WI38 (cell line): ENCODE measurements around the gene MAIP1.

Source experiments
- H3K4me3 ChIP-seq: 2 replicates; pipeline ENCODE4 v1.5.1; 2011; ENCODE audit warnings: low read depth, mild to moderate bottlenecking, control low read depth, low read length
- TF ChIP-seq, protein P1 (sequence below): IDR thresholded peaks from 2 replicates; pipeline ENCODE4 v1.5.1; 2012; ENCODE audit warnings: low read depth, mild to moderate bottlenecking, control low read depth, low read length

Gene MAIP1

DNA sequence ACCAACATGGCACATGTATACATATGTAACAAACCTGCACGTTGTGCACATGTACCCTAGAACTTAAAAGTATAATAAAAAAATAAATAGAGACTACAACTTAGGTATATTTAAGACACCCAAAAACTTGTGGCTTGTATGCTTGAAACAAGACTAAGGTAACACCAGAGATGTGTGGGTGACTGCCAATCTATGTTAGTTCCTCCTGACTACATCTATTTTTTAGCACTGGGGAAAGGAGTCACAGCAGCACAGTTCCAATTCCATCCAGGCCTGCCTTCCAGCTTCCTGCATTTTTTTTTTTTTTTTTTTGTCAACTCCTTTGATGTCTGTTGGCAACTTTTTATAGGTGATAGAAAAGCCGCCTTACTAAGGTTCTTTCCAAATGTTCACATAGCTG lies 26.1 kb upstream of the MAIP1 start:
- no peak overlapping the region for H3K4me3 ChIP-seq
- TF ChIP-seq, protein P1, sequence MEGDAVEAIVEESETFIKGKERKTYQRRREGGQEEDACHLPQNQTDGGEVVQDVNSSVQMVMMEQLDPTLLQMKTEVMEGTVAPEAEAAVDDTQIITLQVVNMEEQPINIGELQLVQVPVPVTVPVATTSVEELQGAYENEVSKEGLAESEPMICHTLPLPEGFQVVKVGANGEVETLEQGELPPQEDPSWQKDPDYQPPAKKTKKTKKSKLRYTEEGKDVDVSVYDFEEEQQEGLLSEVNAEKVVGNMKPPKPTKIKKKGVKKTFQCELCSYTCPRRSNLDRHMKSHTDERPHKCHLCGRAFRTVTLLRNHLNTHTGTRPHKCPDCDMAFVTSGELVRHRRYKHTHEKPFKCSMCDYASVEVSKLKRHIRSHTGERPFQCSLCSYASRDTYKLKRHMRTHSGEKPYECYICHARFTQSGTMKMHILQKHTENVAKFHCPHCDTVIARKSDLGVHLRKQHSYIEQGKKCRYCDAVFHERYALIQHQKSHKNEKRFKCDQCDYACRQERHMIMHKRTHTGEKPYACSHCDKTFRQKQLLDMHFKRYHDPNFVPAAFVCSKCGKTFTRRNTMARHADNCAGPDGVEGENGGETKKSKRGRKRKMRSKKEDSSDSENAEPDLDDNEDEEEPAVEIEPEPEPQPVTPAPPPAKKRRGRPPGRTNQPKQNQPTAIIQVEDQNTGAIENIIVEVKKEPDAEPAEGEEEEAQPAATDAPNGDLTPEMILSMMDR: no peak

DNA sequence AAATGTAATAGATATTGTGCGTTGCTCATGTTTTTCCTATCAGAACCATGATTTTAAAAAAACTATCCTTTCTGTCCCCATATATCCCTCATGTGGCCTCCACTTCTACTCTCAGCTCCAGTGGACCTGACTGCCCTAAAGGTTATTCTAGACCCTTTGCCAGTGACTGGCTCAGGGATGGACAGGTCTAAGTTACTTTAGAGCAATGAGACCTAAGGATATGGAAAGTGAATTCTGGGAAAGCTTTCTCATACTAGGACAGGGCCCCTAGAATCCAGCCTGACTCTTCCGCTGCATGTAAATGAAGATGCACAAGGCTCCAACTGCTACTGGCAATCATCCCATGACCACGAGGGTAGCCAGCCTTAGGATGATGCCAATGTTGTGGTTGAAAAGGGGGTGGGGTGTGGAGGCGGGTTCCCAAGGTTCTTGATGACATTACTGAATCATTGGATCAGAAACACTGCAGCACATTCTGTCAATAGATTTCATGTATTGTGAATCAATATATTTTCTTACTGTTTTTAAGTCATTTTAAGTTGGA lies 23.0 kb upstream of the MAIP1 start:
- H3K4me3 ChIP-seq: no peak overlapping the region
- TF ChIP-seq, protein P1: no peak

DNA sequence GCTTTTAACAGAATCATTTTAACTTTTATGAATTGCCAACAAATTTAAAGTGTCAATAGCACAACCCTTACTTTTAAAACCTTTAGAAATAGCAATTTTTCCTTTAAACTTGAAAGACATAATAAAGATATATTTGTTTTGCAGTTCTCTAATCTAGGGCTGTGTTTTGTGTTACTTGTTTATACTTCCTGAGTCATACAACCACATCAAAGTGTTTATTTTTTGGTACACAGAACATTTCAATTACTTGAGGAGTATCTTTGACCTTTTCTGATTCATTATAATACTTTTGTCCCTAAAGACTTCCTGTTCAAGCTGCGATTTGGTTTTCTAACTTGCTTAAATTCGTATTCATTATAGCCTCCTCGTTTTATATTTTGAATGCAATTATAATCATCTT lies 21.9 kb upstream of the MAIP1 start:
- no peak overlapping the region for H3K4me3 ChIP-seq
- TF ChIP-seq, protein P1: no peak

DNA sequence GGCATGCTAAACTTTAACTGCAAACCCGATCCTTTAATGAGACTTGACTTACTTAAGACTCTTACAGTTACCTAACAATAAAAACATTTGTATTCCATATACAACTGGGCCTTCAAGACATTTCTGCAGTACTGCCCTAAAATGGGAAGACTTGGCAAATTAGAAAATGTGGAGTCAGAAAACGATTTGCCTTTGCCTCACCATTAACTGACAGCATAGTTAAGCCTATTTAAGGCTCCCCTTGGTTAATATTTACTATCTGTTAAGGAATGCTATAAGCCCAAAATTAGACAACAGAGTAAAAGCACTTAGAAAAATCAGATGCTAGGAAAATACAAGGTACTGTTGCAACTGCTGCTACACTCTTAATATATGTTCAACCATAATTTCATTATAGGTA lies 18.8 kb upstream of the MAIP1 start:
- no peak overlapping the region for H3K4me3 ChIP-seq
- TF ChIP-seq, protein P1: no peak

DNA sequence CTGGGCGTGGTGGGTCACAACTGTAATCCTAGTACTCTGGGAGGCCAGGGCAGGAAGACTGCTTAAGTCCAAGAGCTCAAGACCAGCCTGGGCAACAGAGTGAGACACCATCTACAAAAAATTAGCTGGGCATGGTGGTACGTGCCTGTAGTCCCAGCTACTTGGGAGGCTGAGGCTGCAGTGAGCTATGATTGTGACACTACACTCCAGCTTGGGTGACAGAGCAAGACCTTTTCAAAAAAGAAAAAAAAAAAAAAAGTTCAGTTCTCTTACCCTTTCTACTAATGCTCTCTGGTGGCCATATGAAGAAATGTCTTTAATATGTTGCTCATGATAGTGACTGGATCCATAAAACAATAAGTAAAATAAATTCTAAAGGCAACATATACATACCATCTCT lies 15.0 kb upstream of the MAIP1 start:
- TF ChIP-seq, protein P1: no peak

DNA sequence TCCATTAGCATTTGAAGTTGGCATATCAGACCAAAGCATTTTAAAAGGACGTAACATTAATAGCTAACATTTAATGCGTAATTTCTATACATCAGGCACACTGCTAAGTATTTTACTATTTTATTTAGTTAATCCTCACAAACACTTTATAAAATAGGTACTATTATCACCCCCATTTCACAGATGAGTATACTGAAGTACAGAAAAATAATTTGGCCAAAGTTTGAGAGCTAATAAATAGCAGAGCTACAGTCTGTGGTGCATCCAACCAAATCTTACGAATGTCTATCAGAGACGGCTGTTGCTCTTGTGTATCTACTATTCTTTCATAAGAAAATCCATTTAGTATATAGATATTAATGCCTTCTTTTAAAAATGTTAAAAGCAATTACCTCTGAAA lies 12.0 kb upstream of the MAIP1 start:
- TF ChIP-seq, protein P1: no peak
- no peak overlapping the region for H3K4me3 ChIP-seq

More for the DNA sequence above, 15.0 kb upstream of the MAIP1 start:
- no peak overlapping the region for H3K4me3 ChIP-seq

DNA sequence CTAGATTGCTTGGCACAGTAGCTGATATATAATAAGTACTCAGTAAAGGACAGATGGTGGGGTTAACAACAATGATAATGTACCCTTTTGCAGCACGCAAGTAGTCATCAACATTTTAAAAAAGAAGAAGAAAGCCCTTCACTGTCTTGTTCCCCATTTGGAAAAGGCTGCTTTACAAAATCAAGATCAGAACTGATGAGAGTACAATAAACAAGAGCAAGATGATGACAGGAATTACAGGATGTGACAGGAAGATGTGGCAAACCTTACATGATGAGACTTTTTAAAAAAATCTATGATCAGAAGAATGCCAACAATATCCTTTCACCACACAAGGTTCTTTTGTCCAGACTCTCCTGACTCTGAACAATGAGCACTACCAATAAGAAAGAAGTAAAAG lies 9.2 kb upstream of the MAIP1 start:
- H3K4me3 ChIP-seq: no peak overlapping the region
- TF ChIP-seq, protein P1: no peak
